IMR-90 (cell line): ENCODE results near the gene GRAMD4. TPM values are rescaled to one million over a fixed set of nuclear protein-coding genes. Genes with fewer than 3 reads are reported as not detected.

Experiments
- ATAC-seq: fragments of 200-7000 bp; cut with Tn5 transposase; 2 replicates; pipeline ENCODE4 v1.9.1; 2020; ENCODE audit warnings: low read depth, mild to moderate bottlenecking, moderate library complexity
- BruUV-seq: library from RNA; stranded (reverse); fragments of 400-500 nt; replicated peaks from 2 replicates; lab custom pipeline; 2021; lab: Mats Ljungman, UMichigan
- CTCF ChIA-PET: fragments of 300-600 bp; formaldehyde crosslinking; extraction: SDS; loops from one replicate; lab custom pipeline; 2021; ENCODE audit warnings: antibody characterized with exemption; lab: Yijun Ruan, JAX
- POLR2A ChIA-PET: fragments of 300-600 bp; sonication (Branson Sonifier 250); formaldehyde crosslinking; loops from one replicate; lab custom pipeline; 2022; ENCODE audit warnings: antibody characterized with exemption; ENCODE audit not compliant: unreplicated experiment; lab: Charles Lee
- DNase-seq: peaks from one replicate; pipeline ENCODE4 v3.0.0; 2013
- H2AFZ ChIP-seq: replicated peaks from 2 replicates; pipeline ENCODE3; 2013; ENCODE audit warnings: low read length, mild to moderate bottlenecking; ENCODE audit not compliant: poor library complexity
- H2AK5ac ChIP-seq: 2 replicates; pipeline ENCODE4 v1.6.1; 2013; ENCODE audit warnings: low read depth, low read length, inconsistent platforms
- H2AK9ac ChIP-seq: replicated peaks from 2 replicates; pipeline ENCODE3; 2013; ENCODE audit warnings: mild to moderate bottlenecking, low read depth, low read length, moderate library complexity; ENCODE audit not compliant: poor library complexity
- H2BK120ac ChIP-seq: 2 replicates; pipeline ENCODE4 v1.6.1; 2013; ENCODE audit warnings: low read depth, low read length, inconsistent platforms
- H2BK15ac ChIP-seq: 3 replicates; pipeline ENCODE4 v1.6.1; 2013; ENCODE audit warnings: low read depth, low read length, inconsistent platforms
- H2BK20ac ChIP-seq: 2 replicates; pipeline ENCODE4 v1.6.1; 2013; ENCODE audit warnings: low read depth, mild to moderate bottlenecking, inconsistent platforms, low read length, moderate library complexity
- H2BK5ac ChIP-seq: 2 replicates; pipeline ENCODE4 v1.6.1; 2013; ENCODE audit warnings: mild to moderate bottlenecking, low read depth, low read length, inconsistent platforms; ENCODE audit not compliant: poor library complexity, severe bottlenecking
- H3K14ac ChIP-seq: replicated peaks from 2 replicates; pipeline ENCODE4 v1.6.1; 2013; ENCODE audit warnings: low read depth, low read length, inconsistent platforms
- H3K18ac ChIP-seq: 2 replicates; pipeline ENCODE4 v1.6.1; 2013; ENCODE audit warnings: low read depth, low read length, control low read depth
- H3K23ac ChIP-seq: 2 replicates; pipeline ENCODE4 v1.6.1; 2013; ENCODE audit warnings: low read depth, low read length, inconsistent platforms
- H3K27ac ChIP-seq: 2 replicates; pipeline ENCODE4 v1.5.1; 2013; ENCODE audit warnings: mild to moderate bottlenecking, control low read depth, low read length; ENCODE audit not compliant: insufficient read depth
- H3K27me3 ChIP-seq: 2 replicates; pipeline ENCODE4 v1.6.1; 2013; ENCODE audit warnings: low read length; ENCODE audit not compliant: control insufficient read depth, insufficient read depth
- H3K36me3 ChIP-seq: 2 replicates; pipeline ENCODE4 v1.6.1; 2013; ENCODE audit warnings: low read length, mixed read lengths; ENCODE audit not compliant: control insufficient read depth, insufficient read depth
- H3K4ac ChIP-seq: 2 replicates; pipeline ENCODE4 v1.6.1; 2013; ENCODE audit warnings: low read depth, low read length, inconsistent platforms
- H3K4me1 ChIP-seq: 2 replicates; pipeline ENCODE4 v1.6.1; 2013; ENCODE audit warnings: low read length, mixed read lengths; ENCODE audit not compliant: control insufficient read depth, insufficient read depth
- H3K4me2 ChIP-seq: 2 replicates; pipeline ENCODE4 v1.6.1; 2013; ENCODE audit warnings: low read depth, mild to moderate bottlenecking, control low read depth, low read length, moderate library complexity
- H3K4me3 ChIP-seq: 2 replicates; pipeline ENCODE4 v1.5.1; 2013; ENCODE audit warnings: low read depth, mild to moderate bottlenecking, control low read depth, low read length, moderate library complexity; ENCODE audit not compliant: insufficient read depth
- H3K56ac ChIP-seq: 2 replicates; pipeline ENCODE4 v1.6.1; 2013; ENCODE audit warnings: low read length, inconsistent platforms; ENCODE audit not compliant: insufficient read depth; ENCODE audit errors: extremely low read depth
- H3K79me1 ChIP-seq, 2 experiments: 2 replicates each; pipeline ENCODE4 v1.6.1; 2013; ENCODE audit warnings: low read length in 2 of 2, inconsistent platforms in 1 of 2, low read depth in 1 of 2
- H3K9ac ChIP-seq: 2 replicates; pipeline ENCODE4 v1.6.1; 2013; ENCODE audit warnings: low read depth, low read length, control low read depth
- H3K9me1 ChIP-seq: 2 replicates; pipeline ENCODE4 v1.6.1; 2013; ENCODE audit warnings: low read length, inconsistent platforms; ENCODE audit not compliant: insufficient read depth
- H3K9me3 ChIP-seq: 2 replicates; pipeline ENCODE4 v1.6.1; 2013; ENCODE audit warnings: low read length; ENCODE audit not compliant: control insufficient read depth, insufficient read depth
- H4K20me1 ChIP-seq: 2 replicates; pipeline ENCODE4 v1.6.1; 2013; ENCODE audit warnings: low read length, inconsistent platforms; ENCODE audit not compliant: insufficient read depth
- H4K5ac ChIP-seq: 2 replicates; pipeline ENCODE4 v1.6.1; 2013; ENCODE audit warnings: mild to moderate bottlenecking, low read depth, low read length, control low read depth
- H4K8ac ChIP-seq, 2 experiments: 2 replicates each; pipeline ENCODE4 v1.6.1; 2013; ENCODE audit warnings: low read depth in 2 of 2, low read length in 2 of 2, control low read depth in 1 of 2, inconsistent platforms in 1 of 2
- H4K91ac ChIP-seq: 2 replicates; pipeline ENCODE4 v1.6.1; 2013; ENCODE audit warnings: low read depth, low read length, inconsistent platforms; ENCODE audit not compliant: insufficient read depth
- BHLHE40 ChIP-seq: fragments of 150-350 bp; IDR thresholded peaks from 2 replicates; pipeline ENCODE4 v1.6.1; 2016; ENCODE audit warnings: mild to moderate bottlenecking, low read depth, low read length
- CEBPB ChIP-seq: IDR thresholded peaks from 2 replicates; pipeline ENCODE4 v1.6.1; 2012; ENCODE audit warnings: low read depth, low read length, improper control_type of control experiment
- CHD1 ChIP-seq: IDR thresholded peaks from 2 replicates; pipeline ENCODE4 v1.6.1; 2012; ENCODE audit warnings: low read depth, low read length, improper control_type of control experiment
- FOS ChIP-seq: fragments of 150-350 bp; IDR thresholded peaks from 2 replicates; pipeline ENCODE4 v1.6.1; 2016; ENCODE audit warnings: low read depth, low read length
- MAFK ChIP-seq: IDR thresholded peaks from 2 replicates; pipeline ENCODE4 v1.6.1; 2012; ENCODE audit warnings: low read depth, low read length, improper control_type of control experiment
- MAZ ChIP-seq: IDR thresholded peaks from 2 replicates; pipeline ENCODE4 v1.6.1; 2012; ENCODE audit warnings: low read depth, mild to moderate bottlenecking, low read length, improper control_type of control experiment, moderate library complexity, borderline replicate concordance
- MXI1 ChIP-seq: IDR thresholded peaks from 2 replicates; pipeline ENCODE4 v1.6.1; 2012; ENCODE audit warnings: low read depth, mild to moderate bottlenecking, low read length, moderate library complexity, borderline replicate concordance
- POLR2A ChIP-seq: IDR thresholded peaks from 2 replicates; pipeline ENCODE4 v1.6.1; 2012; ENCODE audit warnings: mild to moderate bottlenecking, low read depth, low read length
- RAD21 ChIP-seq: IDR thresholded peaks from 2 replicates; pipeline ENCODE4 v1.6.1; 2012; ENCODE audit warnings: low read length, improper control_type of control experiment
- RCOR1 ChIP-seq: IDR thresholded peaks from 2 replicates; pipeline ENCODE4 v1.6.1; 2012; ENCODE audit warnings: mild to moderate bottlenecking, low read length, improper control_type of control experiment; ENCODE audit not compliant: insufficient replicate concordance
- RFX5 ChIP-seq: IDR thresholded peaks from 2 replicates; pipeline ENCODE4 v1.8.0; 2012; ENCODE audit warnings: low read depth, mild to moderate bottlenecking, low read length, moderate library complexity
- SMC3 ChIP-seq: fragments of 150-350 bp; IDR thresholded peaks from 2 replicates; pipeline ENCODE4 v1.6.1; 2016; ENCODE audit warnings: low read depth, mild to moderate bottlenecking, antibody characterized with exemption, low read length, moderate library complexity
- WGBS, 2 experiments: methylation state at CpG; one replicate each; pipeline versions ENCODE4 v1.1.5 to v1.1.7; 2013; ENCODE audit warnings: missing lambda C conversion rate in 2 of 2; ENCODE audit not compliant: insufficient read length in 1 of 2; ENCODE audit errors: extremely low coverage in 2 of 2; 5-methylcytosine and 5-hydroxymethylcytosine counted together
- dilution Hi-C: fragments of 300-500 bp; cut with HindIII; formaldehyde crosslinking; loops from one replicate; pipeline ENCODE4 v1.14.3; 2018; ENCODE audit warnings: low sequenced_read_pairs; ENCODE audit not compliant: unreplicated experiment
- in situ Hi-C: fragments of 300-500 bp; cut with MboI; formaldehyde crosslinking; loops from 3 replicates; pipeline ENCODE4 v1.14.3; 2019; ENCODE audit warnings: low sequenced_read_pairs, inconsistent platforms, mixed read lengths
- intact Hi-C: fragments of 100-400 bp; cut with micrococcal nuclease; formaldehyde crosslinking; loops from 2 replicates; pipeline ENCODE4 v1.10.0; 2022
- polyA plus RNA-seq, 3 experiments: library from polyadenylated mRNA; depleted of rRNA; stranded (reverse); fragments of >200 nt; gene quantifications; 2 replicates each; pipeline ENCODE4 v1.2.3, GENCODE V29; 2012; ENCODE audit warnings: low replicate concordance in 1 of 3
- total RNA-seq: library from RNA; depleted of rRNA; stranded (reverse); fragments of >200 nt; gene quantifications from 2 replicates; pipeline ENCODE4 v1.2.3, GENCODE V29; 2012
- TF ChIP-seq, protein P1 (sequence below): conservative IDR thresholded peaks from 2 replicates; pipeline ENCODE4 v1.5.1; 2012; ENCODE audit warnings: mild to moderate bottlenecking, low read depth, low read length, improper control_type of control experiment
- TF ChIP-seq, protein P2 (sequence below): fragments of 150-350 bp; IDR thresholded peaks from 2 replicates; pipeline ENCODE4 v1.6.1; 2016; ENCODE audit warnings: low read depth, mild to moderate bottlenecking, low read length, moderate library complexity, borderline replicate concordance
- TF ChIP-seq, protein P3 (sequence below): fragments of 150-350 bp; IDR thresholded peaks from 2 replicates; pipeline ENCODE4 v1.6.1; 2017; ENCODE audit warnings: mild to moderate bottlenecking, antibody characterized with exemption, low read length, low read depth

The GRAMD4 gene
- total and polyA plus RNA-seq, 2 of the 4 experiments (the other 2 are of a cell fraction): 2.7 to 5.8 TPM

DNA sequence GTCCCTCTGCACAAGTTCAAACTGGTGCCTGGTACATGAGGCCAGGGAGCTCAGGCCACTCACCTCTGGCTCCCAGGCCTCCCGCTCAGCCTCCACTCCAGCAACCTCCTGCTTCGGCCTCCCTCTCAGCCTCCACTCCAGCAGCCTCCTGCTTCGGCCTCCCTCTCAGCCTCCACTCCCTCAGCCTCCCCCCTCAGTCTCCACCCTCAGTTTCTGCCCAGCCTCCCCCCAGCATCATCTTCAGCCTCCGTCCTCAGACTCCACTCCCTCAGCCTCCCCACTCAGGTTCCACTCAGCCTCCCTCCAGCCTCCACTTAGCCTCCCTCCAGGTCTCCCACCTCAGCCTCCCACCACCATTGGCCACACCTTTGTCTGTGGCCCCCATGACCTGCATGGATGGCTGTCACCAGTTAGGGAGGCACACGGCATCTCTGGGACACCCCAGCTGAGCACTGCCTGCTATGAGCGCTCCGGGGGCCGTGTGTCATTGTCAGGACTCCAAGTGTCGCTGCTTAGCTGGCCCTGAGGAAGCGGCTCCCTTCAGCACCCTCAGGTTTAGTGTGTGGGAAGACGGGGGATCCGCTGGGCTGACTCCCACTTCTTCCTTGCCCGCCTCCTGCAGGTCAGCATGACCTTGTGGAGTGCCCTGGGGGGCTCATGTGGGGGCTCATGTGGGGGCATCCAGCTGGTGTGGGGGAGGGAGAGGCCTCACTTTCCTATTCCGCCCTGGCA is 39.0 kb downstream of the GRAMD4 start:
- CTCF ChIA-PET: no interaction called here
- Histone ChIP-seq H3K27me3 (no peaks in the 10 kb centered on the region), H2BK15ac (no peak overlapping the region), H3K79me1 (no peaks in the 10 kb centered on the region), H2BK20ac (no peak overlapping the region), H3K18ac (no peak overlapping the region), H2AK5ac (no peak overlapping the region), H2BK120ac (no peak overlapping the region), H2BK5ac (no peak overlapping the region), H4K91ac (no peak overlapping the region), H3K9ac (no peak overlapping the region), H4K20me1 (peaks cover 6% of the 10 kb centered on the region; the same call in 1 of the 2 replicates), H4K5ac (no peak overlapping the region), H2AFZ (no peak overlapping the region), H3K4me1 (peaks cover 2% of the 10 kb centered on the region; the same call in 1 of the 2 replicates), H3K4me2 (no peak overlapping the region), H4K8ac (no peak overlapping the region), H3K14ac (no peak overlapping the region), H3K4me3 (no peak overlapping the region), H3K9me1 (peaks cover 2% of the 10 kb centered on the region; the same call in 1 of the 2 replicates), H3K4ac (no peak overlapping the region), H3K23ac (no peak overlapping the region), H3K9me3 (no peaks in the 10 kb centered on the region), H3K27ac (no peak overlapping the region), H3K56ac (no peak overlapping the region), H3K36me3 (peaks cover 19% of the 10 kb centered on the region; the same call in 1 of the 2 replicates), H2AK9ac (no peak overlapping the region)
- DNase-seq: no peak
- intact Hi-C loops: no loop called here
- 69% methylated on average over 4 of the region's 14 CpGs; no CpG with 5 or more reads in 1 of the 2 experiments for WGBS, 2 experiments
- no TSS peak for BruUV-seq
- in situ Hi-C loops: no loop called here
- POLR2A ChIA-PET: no interaction called here
- ATAC-seq: no peak
- dilution Hi-C loops: no loop called here
- TF ChIP-seq CHD1 (no peak), MAFK (no peak), POLR2A (no peak), SMC3 (no peak), BHLHE40 (no peak), RCOR1 (no peak), RAD21 (no peak), FOS (no peak), MXI1 (no peak), MAZ (no peak), RFX5 (no peak), CEBPB (no peak)
- TF ChIP-seq, protein P1, sequence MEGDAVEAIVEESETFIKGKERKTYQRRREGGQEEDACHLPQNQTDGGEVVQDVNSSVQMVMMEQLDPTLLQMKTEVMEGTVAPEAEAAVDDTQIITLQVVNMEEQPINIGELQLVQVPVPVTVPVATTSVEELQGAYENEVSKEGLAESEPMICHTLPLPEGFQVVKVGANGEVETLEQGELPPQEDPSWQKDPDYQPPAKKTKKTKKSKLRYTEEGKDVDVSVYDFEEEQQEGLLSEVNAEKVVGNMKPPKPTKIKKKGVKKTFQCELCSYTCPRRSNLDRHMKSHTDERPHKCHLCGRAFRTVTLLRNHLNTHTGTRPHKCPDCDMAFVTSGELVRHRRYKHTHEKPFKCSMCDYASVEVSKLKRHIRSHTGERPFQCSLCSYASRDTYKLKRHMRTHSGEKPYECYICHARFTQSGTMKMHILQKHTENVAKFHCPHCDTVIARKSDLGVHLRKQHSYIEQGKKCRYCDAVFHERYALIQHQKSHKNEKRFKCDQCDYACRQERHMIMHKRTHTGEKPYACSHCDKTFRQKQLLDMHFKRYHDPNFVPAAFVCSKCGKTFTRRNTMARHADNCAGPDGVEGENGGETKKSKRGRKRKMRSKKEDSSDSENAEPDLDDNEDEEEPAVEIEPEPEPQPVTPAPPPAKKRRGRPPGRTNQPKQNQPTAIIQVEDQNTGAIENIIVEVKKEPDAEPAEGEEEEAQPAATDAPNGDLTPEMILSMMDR: no peak
- TF ChIP-seq, protein P2, sequence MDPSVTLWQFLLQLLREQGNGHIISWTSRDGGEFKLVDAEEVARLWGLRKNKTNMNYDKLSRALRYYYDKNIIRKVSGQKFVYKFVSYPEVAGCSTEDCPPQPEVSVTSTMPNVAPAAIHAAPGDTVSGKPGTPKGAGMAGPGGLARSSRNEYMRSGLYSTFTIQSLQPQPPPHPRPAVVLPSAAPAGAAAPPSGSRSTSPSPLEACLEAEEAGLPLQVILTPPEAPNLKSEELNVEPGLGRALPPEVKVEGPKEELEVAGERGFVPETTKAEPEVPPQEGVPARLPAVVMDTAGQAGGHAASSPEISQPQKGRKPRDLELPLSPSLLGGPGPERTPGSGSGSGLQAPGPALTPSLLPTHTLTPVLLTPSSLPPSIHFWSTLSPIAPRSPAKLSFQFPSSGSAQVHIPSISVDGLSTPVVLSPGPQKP: no peak
- TF ChIP-seq, protein P3, sequence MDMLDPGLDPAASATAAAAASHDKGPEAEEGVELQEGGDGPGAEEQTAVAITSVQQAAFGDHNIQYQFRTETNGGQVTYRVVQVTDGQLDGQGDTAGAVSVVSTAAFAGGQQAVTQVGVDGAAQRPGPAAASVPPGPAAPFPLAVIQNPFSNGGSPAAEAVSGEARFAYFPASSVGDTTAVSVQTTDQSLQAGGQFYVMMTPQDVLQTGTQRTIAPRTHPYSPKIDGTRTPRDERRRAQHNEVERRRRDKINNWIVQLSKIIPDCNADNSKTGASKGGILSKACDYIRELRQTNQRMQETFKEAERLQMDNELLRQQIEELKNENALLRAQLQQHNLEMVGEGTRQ: no peak
